Effector memory CD4-positive, alpha-beta T cell (primary cell): ENCODE results near the gene UPF2.

Experiments
- DNase-seq, 3 donors: peaks; one replicate each; pipeline ENCODE4 v3.0.0-alpha.2; 2020
- H3K27ac ChIP-seq: 2 replicates; pipeline ENCODE4 v1.7.0; 2013; ENCODE audit warnings: mild to moderate bottlenecking, low read length, moderate library complexity; ENCODE audit not compliant: insufficient read depth, poor library complexity, severe bottlenecking
- H3K27me3 ChIP-seq: replicated peaks from 2 replicates; pipeline ENCODE4 v1.7.0; 2013; ENCODE audit warnings: mild to moderate bottlenecking, low read length; ENCODE audit not compliant: insufficient read depth, control insufficient read depth, poor library complexity, severe bottlenecking
- H3K36me3 ChIP-seq: 2 replicates; pipeline ENCODE4 v1.7.0; 2013; ENCODE audit warnings: mild to moderate bottlenecking, low read length, moderate library complexity; ENCODE audit not compliant: control insufficient read depth, insufficient read depth
- H3K4me1 ChIP-seq: 2 replicates; pipeline ENCODE4 v1.7.0; 2013; ENCODE audit warnings: low read length, mild to moderate bottlenecking; ENCODE audit not compliant: control insufficient read depth, insufficient read depth, poor library complexity, severe bottlenecking
- H3K4me3 ChIP-seq: 2 replicates; pipeline ENCODE4 v1.7.0; 2013; ENCODE audit warnings: low read length, low read depth, mild to moderate bottlenecking; ENCODE audit not compliant: insufficient read depth, poor library complexity, severe bottlenecking
- H3K9me3 ChIP-seq: 2 replicates; pipeline ENCODE4 v1.7.0; 2013; ENCODE audit warnings: mild to moderate bottlenecking, low read length, moderate library complexity; ENCODE audit not compliant: control insufficient read depth

The UPF2 gene

GRCh38 chr10:12067336-12067735 is 24.7 kb upstream of the UPF2 start:
- H3K9me3 ChIP-seq, result no peaks in the 10 kb centered on the region
- DNase-seq, result no peak

GRCh38 chr10:12063483-12063818 is 20.8 kb upstream of the UPF2 start:
- H3K4me3 ChIP-seq, result no peak overlapping the region
- no peaks in the 10 kb centered on the region for H3K9me3 ChIP-seq
- no peak overlapping the region for H3K27ac ChIP-seq
- no peaks in the 10 kb centered on the region for H3K27me3 ChIP-seq
- no peak for DNase-seq
- no peaks in the 10 kb centered on the region for H3K4me1 ChIP-seq
- H3K36me3 ChIP-seq, result no peaks in the 10 kb centered on the region

More at GRCh38 chr10:12067336-12067735, 24.7 kb upstream of the UPF2 start:
- Histone ChIP-seq H3K4me3 (no peak overlapping the region), H3K4me1 (peaks cover 9% of the 10 kb centered on the region), H3K36me3 (no peaks in the 10 kb centered on the region), H3K27me3 (no peaks in the 10 kb centered on the region), H3K27ac (no peak overlapping the region)

GRCh38 chr10:12062754-12063482 is 20.3 kb upstream of the UPF2 start:
- Histone ChIP-seq H3K27ac (no peak overlapping the region), H3K27me3 (no peaks in the 10 kb centered on the region), H3K9me3 (no peaks in the 10 kb centered on the region), H3K4me3 (no peak overlapping the region), H3K4me1 (no peaks in the 10 kb centered on the region), H3K36me3 (no peaks in the 10 kb centered on the region)
- DNase-seq, result no peak

- no peak for DNase-seq
- Histone ChIP-seq H3K27ac (no peak overlapping the region), H3K4me3 (no peak overlapping the region), H3K4me1 (no peaks in the 10 kb centered on the region), H3K9me3 (no peaks in the 10 kb centered on the region), H3K36me3 (no peaks in the 10 kb centered on the region), H3K27me3 (no peaks in the 10 kb centered on the region)
Observed at GRCh38 chr10:12061124-12061523, 18.5 kb upstream of the UPF2 start.

- H3K27ac ChIP-seq, result no peak overlapping the region
- no peaks in the 10 kb centered on the region for H3K9me3 ChIP-seq
- H3K4me1 ChIP-seq, result no peaks in the 10 kb centered on the region
- no peaks in the 10 kb centered on the region for H3K36me3 ChIP-seq
- no peak for DNase-seq
- no peak overlapping the region for H3K4me3 ChIP-seq
- no peaks in the 10 kb centered on the region for H3K27me3 ChIP-seq
Observed at GRCh38 chr10:12056748-12057147, 14.1 kb upstream of the UPF2 start.

GRCh38 chr10:12055732-12056131 is 13.1 kb upstream of the UPF2 start:
- Histone ChIP-seq H3K27me3 (no peaks in the 10 kb centered on the region), H3K4me1 (no peaks in the 10 kb centered on the region), H3K27ac (no peak overlapping the region), H3K36me3 (no peaks in the 10 kb centered on the region), H3K9me3 (no peaks in the 10 kb centered on the region), H3K4me3 (no peak overlapping the region)
- DNase-seq, result no peak

GRCh38 chr10:12051241-12051640 is 8.6 kb upstream of the UPF2 start:
- Histone ChIP-seq H3K27me3 (no peaks in the 10 kb centered on the region), H3K4me1 (no peaks in the 10 kb centered on the region), H3K4me3 (no peak overlapping the region), H3K9me3 (no peaks in the 10 kb centered on the region), H3K27ac (no peak overlapping the region), H3K36me3 (no peaks in the 10 kb centered on the region)
- DNase-seq, result no peak

GRCh38 chr10:12050528-12050927 is 7.9 kb upstream of the UPF2 start:
- DNase-seq, result no peak
- Histone ChIP-seq H3K27ac (no peak overlapping the region), H3K4me1 (no peaks in the 10 kb centered on the region), H3K27me3 (no peaks in the 10 kb centered on the region), H3K9me3 (no peaks in the 10 kb centered on the region), H3K36me3 (no peaks in the 10 kb centered on the region), H3K4me3 (no peak overlapping the region)

- H3K4me3 ChIP-seq, result no peak overlapping the region
- no peaks in the 10 kb centered on the region for H3K27me3 ChIP-seq
- H3K4me1 ChIP-seq, result no peaks in the 10 kb centered on the region
- H3K27ac ChIP-seq, result no peak overlapping the region
- H3K9me3 ChIP-seq, result no peaks in the 10 kb centered on the region
- DNase-seq, result no peak
- no peaks in the 10 kb centered on the region for H3K36me3 ChIP-seq
Observed at GRCh38 chr10:12048547-12048946, 5.9 kb upstream of the UPF2 start.

GRCh38 chr10:12045596-12045995 is 3.0 kb upstream of the UPF2 start:
- H3K36me3 ChIP-seq, result no peaks in the 10 kb centered on the region
- H3K9me3 ChIP-seq, result no peaks in the 10 kb centered on the region
- DNase-seq, result no peak
- peaks cover 6% of the 10 kb centered on the region for H3K4me1 ChIP-seq
- no peak overlapping the region for H3K4me3 ChIP-seq
- no peaks in the 10 kb centered on the region for H3K27me3 ChIP-seq
- no peak overlapping the region for H3K27ac ChIP-seq
